Measurements from ENCODE around the gene SHLD1.

Gene SHLD1

GRCh38 chr20:5821627-5822215 is 71.5 kb downstream of the SHLD1 start:
- no peak for DNase-seq

GRCh38 chr20:5822569-5822968 is 72.4 kb downstream of the SHLD1 start:
- DNase-seq: no peak

DNA sequence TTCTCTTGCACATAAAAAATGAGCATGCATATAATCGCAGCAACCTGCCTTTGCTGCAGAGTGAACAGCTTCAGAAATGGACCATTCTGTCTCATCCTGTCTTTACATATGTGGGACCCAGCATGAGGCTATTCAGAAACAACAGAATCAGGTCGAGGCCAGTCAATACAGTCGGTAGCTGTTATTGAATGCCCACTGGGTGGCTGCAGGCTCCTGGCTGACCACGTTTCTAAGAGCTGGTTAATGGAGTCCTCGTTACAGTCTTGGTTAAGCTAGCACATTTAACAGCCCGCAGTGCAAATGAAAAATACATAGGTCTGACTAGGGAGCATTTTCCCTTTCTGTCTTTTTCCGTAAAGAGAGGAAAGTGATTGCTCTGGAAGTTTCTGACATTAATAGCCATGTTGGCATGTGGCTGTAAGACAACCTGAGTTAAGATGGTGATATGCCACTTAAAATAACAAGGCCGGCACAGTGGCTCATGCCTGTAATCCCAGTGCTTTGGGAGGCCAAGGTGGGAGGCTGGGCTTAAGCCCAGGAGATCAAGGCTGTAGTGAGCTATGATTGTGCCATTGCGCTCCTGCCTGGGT is 75.0 kb downstream of the SHLD1 start:
- DNase-seq: no peak

- DNase-seq: no peak
Measured at GRCh38 chr20:5827098-5827853, 77.1 kb downstream of the SHLD1 start.

DNA sequence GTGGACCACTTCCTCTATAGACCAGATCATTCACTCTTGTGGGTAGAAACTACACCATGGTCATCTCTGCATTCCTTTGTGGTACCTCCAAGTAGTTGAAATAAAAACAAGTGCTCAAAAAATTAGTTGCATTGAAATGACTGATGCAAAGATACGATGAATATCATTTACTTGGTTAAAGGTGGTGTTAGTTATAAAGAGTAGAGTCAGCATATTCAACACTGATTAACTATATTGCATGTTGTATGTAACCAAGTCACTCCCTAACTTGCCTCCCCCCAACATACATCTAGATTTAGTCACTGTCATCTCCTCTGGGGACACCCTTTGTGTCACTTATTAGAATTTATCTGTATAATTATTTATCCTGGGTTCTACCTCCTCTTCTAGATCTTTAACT is 77.7 kb downstream of the SHLD1 start:
- no peak for DNase-seq

- no peak for DNase-seq
Measured at GRCh38 chr20:5829241-5829809, 79.1 kb downstream of the SHLD1 start.

DNA sequence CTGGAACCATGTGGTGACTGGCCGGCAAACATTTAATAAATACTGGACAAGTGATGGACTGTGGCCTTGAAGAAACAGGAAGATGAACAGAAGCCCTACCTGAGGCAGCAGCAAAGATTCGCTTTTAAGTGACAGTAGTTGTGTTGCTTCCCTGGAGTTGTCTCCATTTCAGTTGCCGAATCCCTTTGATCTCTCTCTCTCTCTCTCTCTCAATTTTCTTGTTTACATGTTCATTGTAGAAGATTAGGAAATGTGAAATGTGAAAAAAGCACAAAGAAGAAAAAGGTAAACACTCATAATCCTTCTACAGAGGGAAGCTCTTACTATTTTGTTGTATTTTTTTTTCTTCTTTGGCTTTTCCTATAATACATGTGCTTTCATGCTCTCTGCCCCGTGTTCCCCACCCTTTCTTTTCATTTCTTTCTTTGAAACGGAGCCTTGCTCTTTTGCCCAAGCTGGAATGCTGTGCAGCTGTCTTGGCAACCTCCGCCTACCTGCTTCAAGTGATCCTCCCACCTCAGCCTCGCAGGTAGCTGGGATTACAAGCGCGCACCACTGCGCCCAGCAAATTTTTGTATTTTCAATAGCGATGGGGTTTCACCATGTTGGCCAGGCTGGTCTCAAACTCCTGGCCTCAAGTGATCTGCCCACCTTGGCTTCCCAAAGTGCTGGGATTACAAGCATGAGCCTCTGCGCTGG is 81.5 kb downstream of the SHLD1 start:
- DNase-seq: no peak

GRCh38 chr20:5833309-5833941 is 83.2 kb downstream of the SHLD1 start:
- no peak for DNase-seq

GRCh38 chr20:5834436-5835005 is 84.3 kb downstream of the SHLD1 start:
- DNase-seq: no peak

DNA sequence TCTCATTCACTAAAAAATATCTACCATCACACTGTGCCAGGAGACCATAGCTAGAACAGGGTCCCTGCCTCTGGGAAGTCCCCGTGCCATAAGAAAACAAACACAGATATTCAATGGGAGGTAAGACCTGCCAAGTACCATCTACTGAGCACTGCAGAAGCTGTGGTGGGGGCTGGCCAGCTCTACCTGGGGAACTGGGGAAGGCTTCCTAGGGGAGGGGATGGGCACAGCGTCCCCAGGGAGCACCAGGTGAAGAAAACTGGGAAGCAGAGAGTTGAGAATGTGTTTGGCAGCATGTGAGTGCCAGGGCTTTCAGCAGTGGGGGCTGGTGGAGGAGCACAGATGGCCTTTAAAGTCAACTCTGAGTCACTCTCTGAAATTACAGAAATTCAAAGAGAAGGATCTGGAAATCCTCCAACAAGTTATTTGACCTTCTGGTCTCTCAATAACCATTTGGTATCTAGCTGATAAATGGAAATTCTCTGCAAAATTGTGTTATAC is 85.2 kb downstream of the SHLD1 start:
- DNase-seq: peak; percentile 38

- DNase-seq: peak; percentile 6
Measured at GRCh38 chr20:5835871-5836270, 85.7 kb downstream of the SHLD1 start.

- DNase-seq: no peak
Measured at GRCh38 chr20:5836569-5836968, 86.4 kb downstream of the SHLD1 start.

- DNase-seq: no peak
Measured at GRCh38 chr20:5840411-5841002, 90.3 kb downstream of the SHLD1 start.

GRCh38 chr20:5841522-5841921 is 91.3 kb downstream of the SHLD1 start:
- no peak for DNase-seq

DNA sequence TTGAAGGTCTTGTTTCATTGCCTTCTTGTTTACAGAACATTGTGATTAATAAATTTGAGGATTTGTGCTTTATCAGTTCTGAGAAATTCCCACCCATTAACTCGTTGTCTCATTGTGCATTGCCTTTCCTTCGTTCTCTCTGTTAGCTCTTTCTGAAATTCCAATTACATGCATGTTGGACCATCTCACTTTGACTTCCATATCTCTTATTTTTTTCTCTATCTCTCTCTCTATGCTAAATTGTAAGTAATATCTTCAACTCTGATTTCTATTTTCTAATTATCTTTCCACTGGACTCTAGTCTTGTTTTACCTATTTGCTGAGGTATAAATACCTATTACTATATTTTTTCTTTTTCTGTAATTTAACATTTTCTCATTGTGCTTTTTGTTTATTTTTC is 92.3 kb downstream of the SHLD1 start:
- no peak for DNase-seq

DNA sequence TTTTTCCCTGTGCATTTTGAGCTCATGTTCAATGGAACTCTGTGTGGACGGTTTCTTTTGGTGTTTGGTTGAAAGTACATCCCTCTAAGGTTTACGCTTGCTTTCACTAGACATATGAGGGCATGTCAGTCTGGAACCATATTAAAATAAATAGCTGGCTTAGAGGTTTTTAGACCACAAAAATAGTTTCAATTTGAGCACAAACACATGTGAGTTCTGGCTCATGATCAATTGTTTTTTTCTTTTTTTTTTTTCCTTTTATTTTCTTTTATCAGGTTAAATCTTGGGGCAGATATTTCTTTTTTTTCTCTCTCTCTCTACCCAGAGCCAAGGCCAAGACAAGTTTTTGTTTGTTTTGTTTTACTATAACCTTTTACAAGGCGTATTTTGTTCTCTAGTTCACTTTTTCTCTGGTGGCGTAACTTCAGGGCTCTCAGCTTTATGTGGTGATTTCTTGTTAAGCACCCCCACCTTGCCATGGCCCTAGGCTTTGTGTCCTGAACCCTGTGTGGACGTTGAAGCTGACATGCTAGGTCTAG is 92.9 kb downstream of the SHLD1 start:
- DNase-seq: peak; percentile 35

- peak; percentile 37 for DNase-seq
Measured at GRCh38 chr20:5844063-5844681, 94.0 kb downstream of the SHLD1 start.

DNA sequence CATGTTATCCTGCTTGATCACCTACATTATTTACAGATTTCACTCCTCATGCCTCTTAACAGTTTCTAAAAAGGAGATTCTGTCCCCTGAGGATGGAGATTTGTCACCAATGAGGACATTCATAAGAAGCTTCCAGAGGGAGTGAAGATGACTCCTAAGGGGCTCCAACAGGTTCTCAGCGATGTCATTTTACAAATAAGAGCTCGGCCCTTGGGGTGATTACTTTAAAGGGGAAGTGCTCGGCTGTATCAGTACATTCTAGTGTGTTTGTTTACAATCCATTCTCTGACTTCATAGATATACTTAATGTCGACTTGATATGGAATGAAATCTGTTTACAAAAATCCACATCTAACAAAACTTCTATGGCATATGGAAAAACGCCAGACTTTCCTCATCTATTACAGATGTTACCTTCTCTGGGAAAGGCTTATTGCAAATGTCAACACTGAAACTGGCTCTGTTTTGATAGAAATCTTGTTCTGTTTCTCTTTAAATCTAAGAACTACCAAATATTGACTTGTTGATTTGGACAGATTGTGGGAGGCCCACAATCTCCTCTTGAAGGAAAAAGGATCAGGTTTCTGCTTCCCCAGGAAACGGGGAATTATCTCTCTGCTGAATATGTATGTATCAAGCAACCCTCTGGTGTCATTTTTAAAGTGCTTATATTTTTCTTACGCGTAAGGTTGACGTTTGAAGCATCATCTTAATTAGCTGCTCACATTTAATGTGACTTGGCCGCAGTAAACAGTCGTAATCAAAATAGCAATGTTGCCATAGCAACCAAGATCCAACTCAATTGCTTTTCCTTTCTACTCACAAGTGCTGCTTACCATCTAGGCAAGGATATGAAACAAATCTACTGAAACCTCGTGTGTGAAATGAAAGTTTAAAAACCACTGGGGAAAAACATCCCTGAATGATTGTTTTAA is 95.7 kb downstream of the SHLD1 start:
- no peak for DNase-seq

- DNase-seq: peak; percentile 17
Measured at GRCh38 chr20:5848711-5849505, 98.7 kb downstream of the SHLD1 start.

Measured in fibroblast of skin of abdomen (primary cell).